Gastrocnemius medialis (tissue), 4 donors: Measurements from ENCODE around the gene KCNK17.

Experiments used
- CTCF ChIP-seq, 5 experiments: fragments of 450-650 bp in 3 of 5; fragments of 200-600 bp in 2 of 5; sonication (generic) in 2 of 5; IDR thresholded peaks in 4 of 5; conservative IDR thresholded peaks in 1 of 5; 1 replicate in 4 of 5; 2 replicates in 1 of 5; pipeline ENCODE4 v1.5.1; 2016 to 2019; ENCODE audit warnings: antibody characterized with exemption in 5 of 5, mild to moderate bottlenecking in 3 of 5, moderate library complexity in 3 of 5
- POLR2A ChIP-seq, 2 donors: fragments of 450-650 bp; IDR thresholded peaks; one replicate each; pipeline ENCODE4 v1.6.1; 2017; ENCODE audit warnings: antibody characterized with exemption in 2 of 2, mild to moderate bottlenecking in 2 of 2, moderate library complexity in 2 of 2

- TF ChIP-seq CTCF (IDR thresholded peaks at IDR 0.05 in 4 of 5, conservative IDR thresholded peaks at IDR 0.05 in 1 of 5) (no peak), POLR2A (IDR thresholded peaks at IDR 0.05) (no peak)
Measured at GRCh38 chr6:39312912-39313525, 1.2 kb downstream of the KCNK17 start.
